HepG2 (cell line): ENCODE data around the gene CELSR3. TPM values are rescaled to one million over a fixed set of nuclear protein-coding genes. Genes with fewer than 3 reads are reported as not detected.

ENCODE experiments used
- ATAC-seq: fragments of 200-7000 bp; cut with Tn5 transposase; 3 replicates; pipeline ENCODE4 v1.9.1; 2020; ENCODE audit warnings: mild to moderate bottlenecking, moderate library complexity
- BruUV-seq: library from RNA; stranded (reverse); fragments of 400-500 nt; replicated peaks from 2 replicates; lab custom pipeline; 2021; lab: Mats Ljungman, UMichigan
- CTCF ChIA-PET: fragments of 300-600 bp; formaldehyde crosslinking; extraction: SDS; loops from one replicate; lab custom pipeline; 2021; ENCODE audit warnings: low total read pairs, inconsistent platforms, low intra/inter-chr PET ratio; lab: Yijun Ruan, JAX
- POLR2A ChIA-PET: fragments of 350-600 bp; sonication (Branson Sonifier 250); formaldehyde crosslinking; loops from one replicate; lab custom pipeline; 2020; ENCODE audit warnings: antibody characterized with exemption, inconsistent platforms; lab: Yijun Ruan, JAX
- DNase-seq: peaks from one replicate; pipeline ENCODE4 v3.0.0-alpha.2; 2015; ENCODE audit warnings: low spot score
- FAIRE-seq: peaks from 3 replicates; lab custom pipeline; 2011; peaks lifted over from hg19 to GRCh38; lab: Jason Lieb, UNC
- H2AFZ ChIP-seq: one replicate; pipeline ENCODE4 v1.6.1; 2011; ENCODE audit warnings: low read length, inconsistent platforms
- H3K27ac ChIP-seq: fragments of 300-600 bp; 3 replicates; pipeline ENCODE4 v1.8.0; 2011; ENCODE audit warnings: mixed run types, mild to moderate bottlenecking, mixed read lengths, low read length, inconsistent platforms; ENCODE audit not compliant: insufficient read depth; ENCODE audit errors: extremely low read length
- H3K27me3 ChIP-seq, 2 experiments: fragments of 200-600 bp in 1 of 2; 2 replicates in 1 of 2; 3 replicates in 1 of 2; pipeline versions ENCODE4 v1.6.0 to v1.8.0; 2011; ENCODE audit warnings: low read length in 2 of 2, mild to moderate bottlenecking in 2 of 2, moderate library complexity in 2 of 2, inconsistent platforms in 1 of 2; ENCODE audit not compliant: insufficient read depth in 2 of 2, control insufficient read depth in 1 of 2
- H3K36me3 ChIP-seq, 2 experiments: fragments of 200-600 bp in 1 of 2; replicated peaks in 1 of 2; 2 replicates in 1 of 2; 3 replicates in 1 of 2; pipeline versions ENCODE4 v1.5.1 to v1.8.0; 2011; ENCODE audit warnings: low read length in 2 of 2, inconsistent platforms in 1 of 2; ENCODE audit not compliant: insufficient read depth in 2 of 2, control insufficient read depth in 1 of 2
- H3K4me1 ChIP-seq: 2 replicates; pipeline ENCODE4 v1.5.1; 2012; ENCODE audit warnings: low read length, inconsistent platforms; ENCODE audit not compliant: insufficient read depth
- H3K4me2 ChIP-seq: 2 replicates; pipeline ENCODE4 v1.6.0; 2011; ENCODE audit warnings: low read depth, low read length, inconsistent platforms
- H3K4me3 ChIP-seq, 3 experiments: fragments of 200-600 bp in 1 of 3; sonication (generic), shearing (Covaris generic) in 1 of 3; replicated peaks in 1 of 3; 2 replicates each; pipeline ENCODE4 v1.5.1; 2011 to 2016; ENCODE audit warnings: low read length in 3 of 3, inconsistent platforms in 2 of 3, low read depth in 2 of 3, mild to moderate bottlenecking in 2 of 3, control low read depth in 1 of 3, mixed read lengths in 1 of 3; ENCODE audit not compliant: insufficient read depth in 1 of 3
- H3K79me2 ChIP-seq: one replicate; pipeline ENCODE4 v1.6.1; 2011; ENCODE audit warnings: low read length, inconsistent platforms; ENCODE audit not compliant: insufficient read depth
- H3K9ac ChIP-seq: 2 replicates; pipeline ENCODE4 v1.6.0; 2011; ENCODE audit warnings: mild to moderate bottlenecking, low read depth, low read length, inconsistent platforms; ENCODE audit not compliant: insufficient read depth
- H3K9me3 ChIP-seq: 2 replicates; pipeline ENCODE4 v1.5.1; 2012; ENCODE audit warnings: mild to moderate bottlenecking, low read length
- H4K20me1 ChIP-seq: 2 replicates; pipeline ENCODE4 v1.6.0; 2011; ENCODE audit warnings: inconsistent platforms, mild to moderate bottlenecking, low read length, moderate library complexity; ENCODE audit not compliant: insufficient read depth
- ARNT2 ChIP-seq: sonication (generic); formaldehyde crosslinking; IDR thresholded peaks from 2 replicates; pipeline ENCODE4 v1.8.0; 2022; ENCODE audit warnings: mild to moderate bottlenecking, low read depth, missing genetic modification reagents, moderate library complexity
- PHF20 ChIP-seq: sonication (generic); formaldehyde crosslinking; IDR thresholded peaks from 2 replicates; pipeline ENCODE4 v1.5.0; 2020; ENCODE audit warnings: mild to moderate bottlenecking, missing genetic modification reagents
- POLR2G ChIP-seq: fragments of 200-400 bp; formaldehyde crosslinking; IDR thresholded peaks from 2 replicates; pipeline ENCODE4 v1.6.1; 2018; ENCODE audit warnings: mild to moderate bottlenecking, low read depth, low read length, moderate library complexity
- PRDM15 ChIP-seq: sonication (generic); formaldehyde crosslinking; IDR thresholded peaks from 2 replicates; pipeline ENCODE4 v1.4.0; 2020; ENCODE audit warnings: missing genetic modification reagents
- RBM22 ChIP-seq: fragments of 200-400 bp; formaldehyde crosslinking; optimal IDR thresholded peaks from 2 replicates; pipeline ENCODE3; 2017; ENCODE audit warnings: mild to moderate bottlenecking, low read length, moderate library complexity
- SP5 ChIP-seq: IDR thresholded peaks from 2 replicates; pipeline ENCODE4 v1.6.1; 2016; ENCODE audit warnings: low read depth, borderline replicate concordance
- TFDP2 ChIP-seq: sonication (generic); formaldehyde crosslinking; IDR thresholded peaks from 2 replicates; pipeline ENCODE4 v1.4.0; 2020; ENCODE audit warnings: missing genetic modification reagents
- WGBS: methylation state at CpG from one replicate; pipeline ENCODE4 v1.1.6; 2017; ENCODE audit warnings: low lambda C conversion rate; 5-methylcytosine and 5-hydroxymethylcytosine counted together
- in situ Hi-C: cut with HindIII; loops from 2 replicates; pipeline ENCODE4 v1.10.0; 2017; ENCODE audit warnings: low pct_unique_long_range_greater_than_20kb; ENCODE audit not compliant: extremely low pct_ligation_motif_present
- intact Hi-C: fragments of 100-400 bp; cut with micrococcal nuclease; formaldehyde crosslinking; loops from one replicate; pipeline ENCODE4 v1.10.0; 2022; ENCODE audit not compliant: unreplicated experiment
- polyA plus RNA-seq, 8 experiments: library from polyadenylated mRNA; depleted of rRNA in 3 of 8; stranded (reverse) in 7 of 8; unstranded in 1 of 8; fragments of >200 nt; fragmentation: Illumina TruSeq in 4 of 8; extraction: Trizol in 4 of 8; gene quantifications; 2 replicates each; pipeline versions ENCODE4 v1.2.1 to v1.2.3, GENCODE V29; 2011 to 2016; ENCODE audit warnings: low read depth in 4 of 8, missing spikeins in 1 of 8, mixed read lengths in 1 of 8; ENCODE audit not compliant: insufficient read depth in 1 of 8
- total RNA-seq, 5 experiments: library from RNA; depleted of rRNA; stranded (reverse); fragments of >200 nt; fragmentation: Illumina TruSeq; extraction: Trizol; gene quantifications; 2 replicates each; pipeline ENCODE4 v1.2.3, GENCODE V29; 2016; ENCODE audit warnings: low read depth in 1 of 5

Gene CELSR3
- total and polyA plus RNA-seq, 2 of the 13 experiments (the other 11 are each of a cell fraction or from before 2014, with no cell fraction given), result 5.4 to 6.7 TPM

- TF ChIP-seq TFDP2 (CRISPR knock-in tag), result no peak
- TF ChIP-seq PRDM15 (CRISPR knock-in tag), result no peak
Measured at GRCh38 chr3:48688032-48688736, 25.5 kb upstream of the CELSR3 start (continued).

DNA sequence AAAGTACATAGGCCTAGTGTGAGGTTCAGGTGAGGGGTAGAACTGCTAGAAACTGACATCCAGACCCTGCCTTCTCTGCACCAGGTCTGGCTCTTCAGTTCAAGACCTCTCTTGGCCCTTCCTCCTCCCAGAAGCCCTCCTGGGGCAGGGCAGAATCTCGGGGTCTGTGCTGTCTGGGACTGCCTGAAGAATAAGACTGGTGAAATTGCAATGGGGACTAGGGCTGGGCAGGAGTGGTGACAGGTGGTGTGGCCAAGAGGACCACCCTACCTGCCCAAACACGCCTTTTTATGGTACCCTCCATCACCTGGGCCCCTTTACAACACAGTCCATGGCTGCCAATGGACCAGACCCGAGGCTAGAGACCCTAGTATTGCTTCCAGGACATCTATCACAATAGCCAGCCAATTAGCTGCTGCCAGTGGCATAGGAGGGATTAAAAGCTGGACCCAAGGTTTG, 24.6 kb upstream of the CELSR3 start:
- ATAC-seq, result no peak
- peaks cover 25% of the 10 kb centered on the region for H3K79me2 ChIP-seq
- in situ Hi-C loops, result no loop called here
- no peak overlapping the region for H3K27ac ChIP-seq
- H3K4me2 ChIP-seq, result no peak overlapping the region
- TF ChIP-seq POLR2G (peak; percentile 50; the same call in 1 of the 2 replicates), PHF20 (CRISPR knock-in tag) (no peak), RBM22 (peak; percentile 54), ARNT2 (CRISPR knock-in tag) (no peak), SP5 (CRISPR knock-in tag) (no peak)
- TF ChIP-seq, all 625 proteins: peak for 2
- FAIRE-seq, result no peak
- peaks cover 18 to 56% of the 10 kb centered on the region in 2 experiments for H3K36me3 ChIP-seq
- WGBS, result 50% methylated on average over 2 of the region's 3 CpGs
- no peak overlapping the region for H2AFZ ChIP-seq
- H3K4me3 ChIP-seq, result no peak overlapping the region
- no peak for DNase-seq
- H4K20me1 ChIP-seq, result 0 out of 2 replicates have a peak, but pooled peaks cover 4% of the 10 kb centered on the region
- POLR2A ChIA-PET, result interaction anchor here (1.2 kb wide), 1 partner anchor 26 kb away, joined by 4 read pairs; no protein-coding TSS in a partner anchor
- H3K9me3 ChIP-seq, result no peaks in the 10 kb centered on the region
- H3K27me3 ChIP-seq, result no peaks in the 10 kb centered on the region; a peak in 2 of 5 replicates
- BruUV-seq, result no TSS peak
- H3K4me1 ChIP-seq, result peaks cover 26% of the 10 kb centered on the region
- intact Hi-C loops, result no loop called here
- no peak overlapping the region for H3K9ac ChIP-seq
- CTCF ChIA-PET, result no interaction called here
